Measurements from ENCODE around the gene HAS3.

DNA sequence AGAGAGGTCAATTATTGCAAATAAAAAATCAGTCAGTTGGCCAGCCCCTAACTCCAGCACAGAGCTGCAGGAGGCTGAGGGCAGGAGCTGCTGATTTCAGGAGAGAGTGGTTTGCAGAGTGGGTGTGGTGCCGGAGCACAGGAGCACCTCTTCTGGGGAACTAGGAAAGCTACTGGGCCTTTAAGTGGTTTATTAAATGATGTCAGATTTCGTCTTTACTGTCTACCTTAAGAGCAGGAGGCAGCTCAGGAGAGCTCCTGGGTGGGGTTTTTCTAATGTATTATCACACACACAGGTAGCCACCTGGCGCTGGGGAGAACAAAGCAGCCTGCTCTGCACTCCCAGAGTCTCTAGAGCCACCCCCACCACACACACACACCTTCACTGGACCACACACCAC lies 11.5 kb upstream of the HAS3 start:
- TF ChIP-seq, protein P1, sequence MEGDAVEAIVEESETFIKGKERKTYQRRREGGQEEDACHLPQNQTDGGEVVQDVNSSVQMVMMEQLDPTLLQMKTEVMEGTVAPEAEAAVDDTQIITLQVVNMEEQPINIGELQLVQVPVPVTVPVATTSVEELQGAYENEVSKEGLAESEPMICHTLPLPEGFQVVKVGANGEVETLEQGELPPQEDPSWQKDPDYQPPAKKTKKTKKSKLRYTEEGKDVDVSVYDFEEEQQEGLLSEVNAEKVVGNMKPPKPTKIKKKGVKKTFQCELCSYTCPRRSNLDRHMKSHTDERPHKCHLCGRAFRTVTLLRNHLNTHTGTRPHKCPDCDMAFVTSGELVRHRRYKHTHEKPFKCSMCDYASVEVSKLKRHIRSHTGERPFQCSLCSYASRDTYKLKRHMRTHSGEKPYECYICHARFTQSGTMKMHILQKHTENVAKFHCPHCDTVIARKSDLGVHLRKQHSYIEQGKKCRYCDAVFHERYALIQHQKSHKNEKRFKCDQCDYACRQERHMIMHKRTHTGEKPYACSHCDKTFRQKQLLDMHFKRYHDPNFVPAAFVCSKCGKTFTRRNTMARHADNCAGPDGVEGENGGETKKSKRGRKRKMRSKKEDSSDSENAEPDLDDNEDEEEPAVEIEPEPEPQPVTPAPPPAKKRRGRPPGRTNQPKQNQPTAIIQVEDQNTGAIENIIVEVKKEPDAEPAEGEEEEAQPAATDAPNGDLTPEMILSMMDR (IDR thresholded peaks at IDR 0.05), result no peak
- no peak for TF ChIP-seq POLR2A (IDR thresholded peaks at IDR 0.05)
